ENCODE measurements around the gene TNNI2.

GRCh38 chr11:1822648-1823375 is 16.0 kb upstream of the TNNI2 start:
- TF ChIP-seq CREB1 (IDR thresholded peaks at IDR 0.05; ENCODE audit: low read depth) = no peak
- TF ChIP-seq EZH2 (IDR thresholded peaks at IDR 0.05; ENCODE audit: borderline replicate concordance, control insufficient read depth, low read depth, low read length) = no peak
